Left forelimb (tissue), 1 donor: Measurements from ENCODE around the gene COL6A5.
"Not testable (repeated sequence)": the region's sequence is repeated elsewhere in the genome, so short reads cannot be mapped to it uniquely, and the experiment has no call there.

ENCODE experiments used
- DNase-seq: peaks from one replicate; pipeline ENCODE4 v3.0.0-alpha.2; 2018; ENCODE audit warnings: low spot score

The COL6A5 gene

DNA sequence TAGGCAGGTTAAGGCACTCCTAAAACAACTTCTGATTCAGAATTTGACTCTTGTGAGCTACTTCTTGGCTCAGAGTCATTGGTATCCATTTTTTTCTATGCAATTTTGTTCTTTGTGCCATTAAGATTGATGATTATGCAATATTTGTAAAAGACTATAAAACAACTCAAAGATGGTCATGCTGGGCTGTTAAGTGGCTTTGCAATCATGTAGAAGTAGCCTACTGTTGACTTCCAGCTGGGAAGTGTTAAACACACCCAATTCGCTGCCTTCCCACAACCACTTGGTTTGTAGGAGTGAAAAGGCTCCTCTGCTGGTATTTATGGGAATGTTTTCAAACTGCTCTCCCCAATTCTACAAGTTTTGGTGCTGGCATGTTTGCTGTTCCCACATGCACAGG is 96.8 kb downstream of the COL6A5 start:
- no peak for DNase-seq

DNA sequence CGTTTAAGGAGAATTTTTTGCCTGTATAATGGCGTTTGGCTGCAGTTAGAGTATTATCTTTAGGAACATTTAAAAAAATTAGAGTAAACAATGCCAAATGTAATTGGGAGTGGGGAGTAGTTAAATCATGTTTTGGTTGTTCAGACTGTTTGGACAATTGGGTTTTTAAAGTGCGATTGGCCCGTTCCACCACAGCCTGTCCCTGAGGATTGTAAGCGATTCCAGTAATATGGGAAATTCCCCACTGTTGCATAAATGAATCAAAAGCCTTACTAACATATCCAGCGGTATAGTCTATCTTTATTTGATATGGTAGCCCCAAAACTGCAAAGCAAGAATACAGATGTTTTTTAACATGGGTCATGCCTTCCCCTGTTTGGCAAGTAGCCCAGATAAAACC is 101.4 kb downstream of the COL6A5 start:
- DNase-seq = not testable (repeated sequence)

DNA sequence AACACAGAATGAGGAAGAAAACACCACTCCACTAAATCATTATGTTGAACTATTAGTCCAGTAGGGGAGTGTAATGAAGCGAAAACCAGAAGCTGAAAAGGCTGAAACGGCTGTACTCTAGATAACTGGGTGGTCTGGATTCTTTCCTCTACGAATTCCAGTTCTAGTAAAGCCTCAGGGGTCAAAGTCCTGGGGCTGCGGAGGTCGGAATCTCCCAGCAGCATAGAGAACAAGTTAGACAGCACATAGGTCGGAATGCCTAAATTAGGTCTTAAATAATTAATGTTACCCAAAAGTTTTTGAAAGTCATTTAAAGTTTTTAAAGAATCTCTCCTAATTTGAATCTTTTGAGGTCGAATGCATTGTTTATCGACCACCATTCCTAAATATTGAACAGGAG is 102.7 kb downstream of the COL6A5 start:
- DNase-seq = not testable (repeated sequence)

DNA sequence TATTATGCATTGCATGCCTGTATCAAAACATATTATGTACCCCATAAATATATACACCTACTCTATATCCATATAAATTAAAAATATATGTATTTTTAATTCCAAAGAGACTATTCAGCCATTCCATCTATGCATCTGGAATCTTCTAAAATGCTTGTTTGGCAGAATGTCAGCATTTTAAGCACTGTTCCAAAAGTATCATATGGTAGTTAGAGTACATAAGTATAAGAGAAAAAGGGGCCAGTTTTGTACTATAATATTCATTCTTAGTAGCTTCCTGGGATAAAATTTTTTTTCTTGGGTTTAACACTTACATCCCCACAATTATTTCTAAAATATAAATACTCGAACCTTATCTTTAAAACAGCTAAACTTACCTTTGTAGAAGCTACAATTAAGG is 111.1 kb downstream of the COL6A5 start:
- DNase-seq = no peak

DNA sequence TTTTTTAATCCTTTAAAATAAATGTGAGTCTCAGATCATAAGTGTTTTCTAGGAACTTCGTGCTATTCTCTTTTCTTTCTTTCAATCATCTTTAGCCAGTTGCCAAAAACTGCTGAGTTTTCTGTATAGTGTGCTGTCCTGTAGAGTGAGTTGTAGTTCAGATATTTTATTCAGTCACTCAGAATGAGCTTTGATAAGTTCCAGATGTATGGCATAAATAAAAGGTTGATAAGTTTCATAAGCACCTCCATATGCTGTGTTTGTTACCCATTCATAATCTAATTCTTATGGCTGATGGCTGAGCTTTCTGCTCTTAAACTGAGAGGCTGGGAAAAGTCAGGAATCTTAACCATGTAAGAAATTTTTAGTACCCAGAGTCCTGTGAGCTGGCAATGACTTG is 112.2 kb downstream of the COL6A5 start:
- DNase-seq = no peak

DNA sequence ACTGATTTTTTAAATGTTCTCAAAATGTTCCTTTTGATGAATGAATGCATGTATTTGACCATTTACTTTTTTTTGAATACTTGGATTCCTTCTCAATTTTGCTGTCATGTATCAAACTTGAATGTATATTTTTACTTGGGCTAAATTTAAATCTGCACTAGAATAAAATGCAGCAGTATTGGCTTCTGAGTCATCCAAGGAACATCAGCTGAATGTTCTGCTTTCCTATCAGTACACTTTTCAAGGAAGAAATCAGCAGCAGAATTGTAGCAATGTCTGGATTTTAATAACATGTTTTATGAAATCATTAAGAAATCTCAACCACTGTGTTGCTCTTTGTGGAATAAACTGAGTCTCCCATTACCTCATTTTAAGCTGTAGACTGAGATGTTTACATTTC is 114.5 kb downstream of the COL6A5 start:
- DNase-seq = no peak

DNA sequence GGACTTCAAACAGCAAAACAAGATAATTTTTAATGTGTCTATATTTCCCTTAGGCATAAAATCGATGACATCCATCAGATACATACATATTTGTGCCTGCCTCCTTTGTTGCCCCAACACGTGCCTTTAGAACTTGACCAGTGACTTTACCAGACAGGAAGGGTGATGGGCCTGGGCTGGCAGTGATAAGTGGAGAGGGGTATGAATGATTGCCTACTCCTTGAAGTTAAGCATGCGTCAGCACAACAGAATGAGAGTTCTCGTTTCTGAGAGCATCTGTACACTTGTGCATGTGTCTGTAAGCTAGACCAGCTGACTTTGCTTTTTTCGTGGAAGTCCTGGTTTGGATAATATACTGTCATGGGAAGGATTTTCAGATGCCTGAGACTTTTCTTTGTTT is 116.6 kb downstream of the COL6A5 start:
- no peak for DNase-seq

- no peak for DNase-seq
Observed at GRCh38 chr3:130463221-130463620, 117.7 kb downstream of the COL6A5 start.

DNA sequence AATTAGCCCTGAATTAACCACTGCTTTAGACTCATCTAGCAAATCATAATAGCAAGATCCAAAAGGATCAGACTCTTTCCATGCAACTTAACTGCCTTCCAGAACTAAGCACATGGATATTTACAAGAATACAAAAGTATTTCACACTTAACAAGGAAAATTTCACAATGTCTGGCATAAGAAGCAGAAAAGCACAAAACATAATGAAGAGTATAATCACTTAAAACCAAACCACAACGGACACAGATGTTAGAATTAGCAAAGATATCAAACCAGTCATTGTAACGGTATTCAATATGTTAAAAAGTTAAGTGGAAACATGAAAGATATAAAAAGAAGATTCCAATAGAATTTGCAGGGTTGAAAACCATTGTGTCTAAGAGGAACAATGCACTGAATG is 120.0 kb downstream of the COL6A5 start:
- DNase-seq = no peak

DNA sequence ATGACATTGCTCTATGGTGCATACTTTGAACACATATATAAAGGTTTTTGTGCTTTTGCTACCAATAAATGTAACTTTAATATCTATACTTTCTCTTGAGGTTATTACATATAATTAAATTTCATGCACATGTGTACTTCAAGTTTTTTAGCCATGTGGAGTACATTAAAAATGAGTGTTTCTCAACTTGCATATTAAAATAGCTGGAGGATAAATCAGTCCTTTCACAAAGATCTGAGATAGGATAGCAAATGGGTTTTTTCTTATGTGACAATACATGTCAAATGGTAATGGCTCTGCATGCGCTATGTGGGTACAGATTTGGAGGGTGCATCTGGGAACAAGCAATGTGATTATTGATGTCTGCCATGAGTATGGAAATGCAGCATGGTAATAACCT is 122.8 kb downstream of the COL6A5 start:
- DNase-seq = no peak

DNA sequence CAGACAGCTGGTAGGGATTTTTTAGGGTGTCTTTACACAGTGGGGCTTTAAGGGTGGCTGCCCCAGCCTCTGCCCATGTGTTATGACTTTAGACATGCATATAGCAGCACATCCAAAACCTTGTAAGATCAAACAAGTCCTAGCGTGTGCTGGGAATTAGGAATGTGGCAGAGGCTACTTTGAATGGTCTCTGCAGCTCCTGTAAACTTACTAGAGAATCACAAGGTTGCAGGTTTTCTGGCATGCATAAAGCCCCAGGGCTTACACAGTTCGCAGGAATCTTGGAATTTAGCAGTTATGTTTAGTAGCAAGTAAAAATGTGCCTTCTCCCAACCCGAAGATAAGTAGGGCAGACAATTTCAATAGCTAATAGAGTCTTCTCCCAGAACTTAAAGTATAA is 124.7 kb downstream of the COL6A5 start:
- DNase-seq = no peak

DNA sequence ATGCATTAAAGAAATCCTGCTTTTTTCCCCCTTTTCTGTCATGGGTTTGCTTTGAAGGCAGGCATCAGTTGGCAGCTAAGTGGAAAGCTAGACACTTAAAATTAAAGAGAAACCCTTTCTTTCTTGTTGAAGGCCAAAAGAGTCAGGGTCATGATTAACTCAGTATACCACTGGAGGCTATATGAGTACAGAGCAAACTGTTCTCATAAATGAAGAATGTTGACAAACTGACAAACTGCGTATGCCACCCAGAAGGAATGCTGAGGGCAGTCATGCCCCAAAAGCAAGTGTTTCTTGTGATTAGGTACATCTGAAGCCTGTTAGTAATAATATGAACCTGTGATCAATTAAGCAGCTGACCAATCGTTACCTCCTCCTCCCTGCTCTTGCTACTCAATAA is 127.9 kb downstream of the COL6A5 start:
- DNase-seq = no peak

- no peak for DNase-seq
Observed at GRCh38 chr3:130480736-130481135, 135.3 kb downstream of the COL6A5 start.

- no peak for DNase-seq
Observed at GRCh38 chr3:130488288-130488687, 142.8 kb downstream of the COL6A5 start.

GRCh38 chr3:130488769-130489450 is 143.4 kb downstream of the COL6A5 start:
- DNase-seq = no peak

- no peak for DNase-seq
Observed at GRCh38 chr3:130490241-130490640, 144.8 kb downstream of the COL6A5 start.

- no peak for DNase-seq
Observed at GRCh38 chr3:130491431-130491830, 146.0 kb downstream of the COL6A5 start.

DNA sequence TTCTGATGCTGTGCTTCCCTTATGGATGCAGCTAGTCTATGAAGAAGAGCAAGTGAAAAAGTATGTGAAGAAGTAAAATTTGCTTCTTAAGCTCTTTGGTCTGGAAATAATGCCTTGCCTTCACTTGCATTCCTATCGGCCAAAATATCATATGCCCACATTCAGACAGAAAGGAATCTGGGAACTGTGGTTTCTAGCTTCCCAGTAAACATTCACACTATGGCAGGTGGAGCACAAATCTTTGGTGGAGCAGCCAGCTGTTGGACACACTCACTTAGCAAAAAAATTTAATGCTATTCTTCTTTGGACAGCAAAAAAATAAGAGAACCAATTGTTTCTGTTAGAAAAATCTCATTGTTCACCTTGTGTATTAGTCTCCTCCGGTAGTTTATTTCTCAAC is 159.2 kb downstream of the COL6A5 start:
- no peak for DNase-seq

DNA sequence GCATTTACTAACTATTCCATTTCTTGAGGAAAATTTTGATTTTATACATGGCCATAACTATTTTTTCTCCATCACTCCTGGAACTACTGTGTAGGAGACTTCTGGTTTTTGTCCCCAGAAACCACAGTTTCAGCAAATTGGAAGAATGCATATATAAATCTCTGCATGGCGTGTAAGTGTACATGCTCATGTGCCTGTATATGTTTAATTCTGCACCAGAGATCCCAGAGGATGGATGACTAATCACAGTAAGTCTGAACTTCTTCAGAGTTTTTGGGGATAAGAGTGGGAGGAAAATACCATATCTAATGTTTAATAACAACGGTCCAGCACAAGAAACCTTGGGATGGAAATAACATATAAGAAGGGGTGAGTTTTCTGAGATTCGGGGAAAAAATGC is 160.6 kb downstream of the COL6A5 start:
- no peak for DNase-seq

- no peak for DNase-seq
Observed at GRCh38 chr3:130507746-130508145, 162.3 kb downstream of the COL6A5 start.

GRCh38 chr3:130509008-130509407 is 163.5 kb downstream of the COL6A5 start:
- DNase-seq = peak; percentile 71

DNA sequence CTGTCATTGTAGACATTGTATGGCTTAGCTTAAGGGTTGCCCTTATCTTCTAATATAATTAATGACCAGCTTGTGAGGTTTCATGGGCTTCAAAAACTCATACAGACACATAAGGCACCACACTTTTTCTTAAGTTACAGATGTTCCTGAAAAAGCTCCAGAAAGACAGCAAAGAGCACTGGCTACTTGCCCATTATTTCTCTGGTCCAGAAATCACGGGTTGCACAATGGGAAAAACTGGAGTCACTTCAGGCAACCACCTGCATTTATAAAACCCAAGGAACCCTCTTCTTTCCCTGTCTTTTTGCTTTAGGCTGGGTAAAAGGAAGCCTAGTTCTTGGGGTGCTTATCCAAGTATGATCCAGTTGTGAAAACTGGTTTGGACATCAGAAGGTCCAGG is 169.2 kb downstream of the COL6A5 start:
- no peak for DNase-seq

DNA sequence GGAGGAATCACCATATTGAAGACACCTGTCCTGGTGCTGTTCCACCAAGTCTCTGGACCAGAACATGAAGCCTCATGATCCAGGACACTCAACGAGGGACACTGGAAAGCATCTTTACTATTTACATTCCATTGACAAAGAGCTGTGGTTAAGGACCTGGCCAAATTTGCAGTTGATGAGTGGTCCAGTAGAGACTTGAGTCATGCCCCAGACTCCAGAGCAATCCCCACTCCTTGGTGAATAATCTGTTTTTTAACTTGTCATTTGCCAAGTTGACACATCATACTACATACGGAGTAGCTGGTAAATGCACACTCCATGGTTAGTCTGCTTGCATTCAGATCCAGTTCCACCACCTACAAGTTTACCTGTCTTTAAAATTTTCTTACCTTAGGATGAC is 170.3 kb downstream of the COL6A5 start:
- DNase-seq = no peak

DNA sequence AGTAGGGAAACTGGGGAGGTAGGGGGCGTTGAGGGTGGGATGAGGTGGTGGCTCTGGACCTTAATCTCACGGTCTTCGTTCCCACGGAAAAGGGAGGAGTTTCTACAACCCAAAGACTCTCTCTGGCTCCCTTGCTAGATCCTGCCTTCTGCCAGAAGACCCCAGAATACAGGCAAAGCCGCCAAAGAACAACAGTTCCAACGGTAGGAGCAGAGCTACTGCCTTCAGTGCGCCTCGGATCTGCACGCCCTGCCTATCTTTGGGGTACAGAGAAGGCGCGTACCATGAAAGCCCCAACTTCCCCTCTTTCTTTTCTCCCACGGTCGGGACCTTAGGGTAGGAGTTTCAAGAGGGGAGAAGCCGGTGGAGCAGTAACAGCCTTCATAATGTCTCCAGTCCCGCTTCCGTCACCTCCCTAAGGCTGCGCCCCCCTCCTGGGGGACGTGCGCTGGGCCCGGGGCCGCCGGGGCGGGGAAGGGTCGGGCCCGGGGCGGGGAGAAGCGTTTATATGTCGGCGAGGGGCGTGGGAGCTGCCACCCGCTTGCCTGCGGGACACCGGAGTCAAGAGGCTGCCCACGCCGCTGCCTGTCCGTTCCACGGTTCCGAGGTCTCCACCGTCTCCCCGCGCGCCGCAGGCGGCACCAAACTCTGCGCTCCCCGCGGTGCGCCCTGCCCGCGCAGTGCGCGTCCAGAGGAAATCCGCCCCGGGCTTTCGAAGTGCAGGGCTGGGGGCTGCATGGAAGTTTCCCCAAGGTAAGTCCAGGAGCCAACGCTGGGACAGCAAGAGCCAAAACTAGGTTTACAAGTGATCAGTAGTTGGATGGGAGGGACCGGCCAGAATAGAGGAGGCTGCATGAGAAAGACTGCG is 171.4 kb downstream of the COL6A5 start, which contains the start of gene COL6A6:
TSS of gene COL6A6 (plus strand) at position 533 of the 868 bp plus-strand sequence. CDS start 43,188 bp downstream, outside the sequence.
- DNase-seq = peak; percentile 72
